SU-DHL-6 (cell line): ENCODE data around the gene SERINC5.

Experiments used
- CTCF ChIP-seq: fragments of 200-600 bp; sonication (generic); IDR thresholded peaks from one replicate; pipeline ENCODE4 v1.5.1; 2017; ENCODE audit warnings: antibody characterized with exemption, mild to moderate bottlenecking, low read length, moderate library complexity; ENCODE audit not compliant: insufficient read depth, poor library complexity, severe bottlenecking
- EZH2phosphoT487 ChIP-seq: fragments of 200-600 bp; sonication (generic), shearing (Covaris generic); conservative IDR thresholded peaks from 2 replicates; pipeline ENCODE4 v1.6.1; 2018; ENCODE audit warnings: mild to moderate bottlenecking, antibody characterized with exemption, low read length, moderate library complexity, mixed read lengths

- TF ChIP-seq CTCF: no peak
- no peak for TF ChIP-seq EZH2phosphoT487
These were observed 50.8 kb downstream of the SERINC5 start for GRCh38 chr5:80204808-80205614.
